ENCODE measurements around the gene ZNF335.

GRCh38 chr20:45963059-45964005, 8.7 kb downstream of the ZNF335 start:
- TF ChIP-seq CTCF (conservative IDR thresholded peaks at IDR 0.05; ENCODE audit: low read length) (peak; percentile 49), EZH2phosphoT487 (IDR thresholded peaks at IDR 0.05; ENCODE audit: borderline replicate concordance) (no peak)

Data from Loucy (cell line).